ENCODE measurements around the gene BANK1.
"Not testable (repeated sequence)": the region's sequence is repeated elsewhere in the genome, so short reads cannot be mapped to it uniquely, and the experiment has no call there.

BANK1 gene

DNA sequence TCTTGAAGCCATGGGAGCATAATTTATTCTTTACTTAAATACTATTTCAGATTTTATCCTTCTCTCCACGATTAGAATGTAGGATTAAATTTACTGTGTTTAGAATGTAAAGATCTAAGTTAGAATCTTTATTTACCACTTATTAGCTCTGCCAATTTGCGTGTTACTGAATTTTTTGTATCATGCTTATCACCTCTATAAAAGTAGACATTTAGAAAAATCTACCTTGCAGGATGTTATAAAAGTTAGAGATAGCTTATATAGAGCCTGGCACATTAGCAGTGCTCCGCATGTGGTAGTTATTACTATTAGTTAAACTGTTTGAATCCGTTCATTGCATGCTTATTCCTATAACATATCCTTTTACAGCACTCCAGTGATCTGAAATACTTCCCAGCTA is 97.9 kb downstream of the BANK1 start:
- no peak for DNase-seq (ENCODE audit: low spot score)

DNA sequence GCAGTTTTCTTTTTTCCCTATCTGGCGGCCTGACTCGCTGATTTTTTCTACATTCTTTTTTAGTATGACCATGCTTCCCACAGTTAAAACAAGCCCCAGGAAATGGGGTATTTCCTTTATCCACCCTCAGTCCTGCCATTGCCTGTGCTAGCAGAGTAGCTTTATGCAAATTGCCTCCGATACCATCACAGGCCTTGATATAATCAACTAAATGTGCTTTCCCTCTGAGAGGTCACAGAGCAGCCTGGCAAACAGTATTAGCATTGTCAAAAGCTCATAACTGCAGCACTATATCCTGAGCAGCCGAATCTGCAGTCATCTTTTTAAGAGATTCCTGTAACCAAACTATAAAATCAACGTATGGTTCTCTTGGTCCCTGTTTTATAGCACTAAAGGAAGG is 115.0 kb downstream of the BANK1 start:
- DNase-seq (ENCODE audit: low spot score), result not testable (repeated sequence)

DNA sequence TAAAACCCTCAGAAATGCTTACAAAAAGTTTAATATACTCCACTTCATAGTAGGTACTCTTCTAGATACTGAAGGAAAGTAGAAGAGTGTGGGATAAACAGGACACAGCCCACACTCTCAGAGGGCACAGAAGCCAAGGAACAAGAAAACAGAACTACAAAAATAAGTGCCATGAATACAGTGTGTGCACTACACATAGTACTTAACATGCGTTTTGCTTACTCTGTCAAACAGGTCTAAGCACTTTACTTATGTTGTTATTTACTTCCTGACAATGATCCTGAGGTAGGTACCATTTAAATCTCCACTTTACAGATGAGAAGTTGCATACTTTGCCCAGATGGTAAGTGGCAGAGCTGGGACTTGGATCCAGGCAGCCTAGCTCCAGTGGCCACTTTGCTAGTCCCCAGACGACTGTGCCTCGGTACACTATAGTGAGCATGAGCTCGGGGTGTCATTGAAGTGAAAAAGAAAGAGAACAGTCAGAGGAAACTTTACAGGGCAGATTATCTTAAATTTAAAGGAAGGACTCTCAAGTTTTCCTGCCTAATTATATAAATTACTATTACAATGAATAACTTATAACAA is 120.3 kb downstream of the BANK1 start:
- no peak for DNase-seq (ENCODE audit: low spot score)

DNA sequence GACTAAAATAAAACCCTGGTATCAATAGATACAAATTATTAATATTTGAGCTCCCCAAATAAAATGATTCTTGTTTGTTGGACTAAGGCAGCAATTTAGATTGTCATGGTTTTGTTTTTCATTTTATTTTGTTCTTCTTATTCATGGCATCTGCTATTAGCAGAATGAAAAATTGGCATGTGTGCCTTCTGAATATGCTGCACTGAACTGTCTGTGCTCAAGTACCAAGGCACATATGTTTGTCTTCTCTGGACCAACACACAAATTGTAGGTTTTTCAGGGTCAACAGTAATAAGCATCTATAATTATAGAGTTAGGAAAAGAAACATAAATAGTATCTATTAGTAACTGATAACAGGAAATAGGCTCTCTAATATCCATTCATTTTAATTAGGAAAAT is 121.1 kb downstream of the BANK1 start:
- DNase-seq (ENCODE audit: low spot score), result no peak

DNA sequence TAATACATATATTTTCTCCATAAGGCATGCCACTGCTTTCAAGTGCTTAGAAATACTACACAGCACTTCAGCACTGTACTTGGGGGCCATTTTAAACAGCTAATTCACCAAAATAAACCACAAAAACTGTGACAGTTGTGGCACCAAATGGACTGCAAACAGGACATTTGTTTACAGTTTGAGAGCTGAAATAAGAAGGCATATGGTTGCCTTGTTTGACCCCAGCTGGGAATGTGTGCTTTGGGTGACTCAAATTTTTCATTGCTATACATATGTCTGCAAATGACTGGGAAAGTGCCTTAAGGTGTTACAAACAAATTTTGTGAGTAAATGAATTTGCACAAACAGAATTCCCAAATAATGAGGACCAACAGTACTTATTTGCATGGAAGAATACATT is 124.2 kb downstream of the BANK1 start:
- DNase-seq (ENCODE audit: low spot score), result no peak

DNA sequence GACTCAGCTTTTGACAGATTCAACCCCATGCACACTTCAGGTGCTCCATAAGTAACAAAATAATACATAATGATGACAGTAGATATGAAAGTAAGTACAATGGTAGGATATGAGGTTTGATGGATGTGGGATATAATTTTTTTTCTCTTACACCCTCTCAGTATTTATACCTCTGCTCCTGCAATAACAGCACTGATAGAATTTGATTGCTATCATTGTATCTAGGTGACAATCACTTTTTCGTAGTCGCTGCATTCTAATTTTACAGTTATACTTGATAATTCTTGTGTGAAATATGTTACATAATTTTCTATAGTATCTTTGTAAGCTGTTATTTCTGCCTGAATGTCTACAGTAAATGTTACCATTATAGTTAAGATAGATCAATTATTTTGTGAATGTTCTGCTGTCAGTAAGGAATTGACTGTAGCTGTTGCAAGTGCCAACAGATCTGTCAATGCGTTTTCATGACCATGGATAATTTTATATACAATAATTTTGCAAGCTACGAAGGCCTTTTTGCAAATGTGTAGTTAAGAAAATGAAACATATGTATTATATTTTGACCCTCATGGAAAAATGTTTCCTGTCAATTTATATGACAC is 128.9 kb downstream of the BANK1 start:
- DNase-seq (ENCODE audit: low spot score), result no peak

DNA sequence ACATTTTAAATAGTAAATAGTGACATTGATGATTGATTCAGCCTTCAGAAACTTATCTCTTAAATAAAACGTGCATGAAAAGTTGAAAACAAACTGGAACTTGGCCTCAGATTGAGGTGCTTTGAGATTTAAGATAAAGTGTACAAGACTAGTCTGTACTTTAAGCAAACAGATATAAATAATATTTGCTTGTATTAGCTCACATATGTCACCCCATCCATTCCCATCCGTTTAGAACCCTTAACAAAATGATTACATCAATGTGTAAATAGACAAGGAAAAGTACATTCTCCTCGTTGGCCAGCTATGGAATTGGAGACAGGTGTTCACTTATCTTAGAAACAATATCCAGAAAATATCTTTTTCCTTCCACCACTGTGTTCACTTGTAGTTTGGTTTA is 130.8 kb downstream of the BANK1 start:
- no peak for DNase-seq (ENCODE audit: low spot score)

DNA sequence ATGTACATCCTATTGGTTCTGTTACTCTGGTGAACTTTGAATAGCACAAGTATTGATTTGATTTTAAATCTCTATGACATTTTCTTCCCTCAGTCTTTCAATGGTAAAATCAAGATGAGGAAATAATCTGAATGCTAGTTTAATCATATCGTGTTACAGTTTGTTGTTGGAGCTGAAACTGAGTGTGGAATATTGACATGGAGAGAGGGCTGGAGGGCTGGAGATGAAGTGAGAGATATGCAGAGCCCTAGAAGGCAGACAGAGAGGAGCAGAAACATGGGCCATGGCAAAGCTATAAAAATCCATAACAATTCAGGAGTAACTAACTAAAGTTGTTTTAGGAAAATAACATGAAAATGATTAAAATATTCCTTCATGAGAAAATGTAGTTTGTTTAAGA is 141.1 kb downstream of the BANK1 start:
- no peak for DNase-seq (ENCODE audit: low spot score)

DNA sequence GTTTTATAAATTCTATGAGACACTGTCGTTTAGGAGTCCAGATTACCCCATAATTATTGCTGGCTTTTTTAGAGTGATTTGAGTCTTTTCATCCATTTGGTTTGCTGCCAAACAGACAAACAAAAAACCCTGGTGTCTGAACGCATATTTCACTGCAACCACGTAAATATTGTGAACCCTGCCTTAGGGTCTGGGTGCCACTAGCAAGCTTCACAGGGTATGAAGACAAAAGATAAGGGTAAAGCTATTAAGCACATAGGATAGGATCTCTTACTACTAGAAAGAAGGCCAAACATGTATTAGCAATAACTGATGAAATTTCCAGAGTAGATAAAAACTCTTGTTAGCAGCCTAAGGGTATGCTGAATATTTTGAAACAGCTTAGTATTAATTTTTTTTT is 143.3 kb downstream of the BANK1 start:
- DNase-seq (ENCODE audit: low spot score), result no peak

DNA sequence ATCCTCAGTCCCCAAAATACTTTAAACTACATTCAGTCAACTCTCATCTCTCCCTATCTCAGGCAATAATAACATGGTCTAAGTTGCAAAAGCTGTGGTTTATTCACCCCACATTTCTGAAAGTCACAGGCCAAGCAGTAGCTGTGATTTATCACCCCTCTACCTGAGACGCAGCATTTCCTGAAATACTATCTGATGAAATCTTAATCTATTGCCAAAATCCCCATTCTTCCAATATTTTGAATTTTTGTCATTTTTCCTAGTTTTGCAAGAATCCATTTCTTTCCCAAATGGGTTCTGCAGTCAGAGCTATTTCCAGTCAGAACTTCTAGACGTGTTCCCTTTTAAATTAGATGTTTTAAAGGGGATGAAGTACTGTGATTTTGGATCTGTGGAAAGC is 148.3 kb downstream of the BANK1 start:
- no peak for DNase-seq (ENCODE audit: low spot score)

DNA sequence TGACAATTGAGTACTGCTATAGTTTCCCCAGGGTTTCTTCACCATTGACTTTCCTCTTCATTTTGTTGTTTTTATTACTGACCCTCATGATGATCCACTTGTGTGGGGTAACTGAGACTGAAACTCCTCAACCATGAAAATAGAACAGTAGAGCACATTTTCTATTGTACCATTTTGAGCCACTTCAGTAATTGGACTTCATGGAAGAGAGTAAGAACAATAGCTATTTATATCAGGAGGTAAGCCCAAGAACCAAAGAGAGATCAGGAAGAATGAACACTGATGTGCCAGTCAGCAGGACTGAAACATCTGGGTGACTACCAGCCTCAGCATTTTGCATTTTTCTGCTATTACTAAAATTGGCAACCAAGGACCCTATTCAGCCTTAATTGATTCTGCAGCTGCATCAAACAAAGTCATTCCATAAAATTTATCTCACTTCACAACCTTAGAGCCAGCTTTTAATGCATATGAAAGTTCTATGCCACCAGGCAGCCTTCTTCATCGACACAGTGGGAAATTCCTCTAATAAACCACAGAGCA is 151.4 kb downstream of the BANK1 start:
- no peak for DNase-seq (ENCODE audit: low spot score)

DNA sequence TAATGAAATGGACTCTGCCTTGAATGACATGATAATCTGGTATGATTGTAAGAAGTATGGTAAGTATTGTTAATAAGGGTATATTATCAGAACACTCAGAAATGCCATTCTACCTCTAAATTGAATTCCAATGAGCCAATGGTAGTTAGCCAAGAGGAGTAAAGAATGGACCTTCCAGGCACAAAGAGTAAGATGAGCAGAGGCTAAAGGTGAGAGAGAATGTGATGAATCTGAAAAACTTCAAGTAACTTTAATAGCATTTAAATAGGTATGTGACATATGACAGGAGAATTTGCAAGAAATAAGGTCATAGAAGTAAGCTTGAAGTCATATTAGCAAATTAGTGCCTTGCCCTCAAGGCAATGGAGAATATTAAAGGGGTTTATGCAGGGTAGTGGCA is 152.4 kb downstream of the BANK1 start:
- no peak for DNase-seq (ENCODE audit: low spot score)

DNA sequence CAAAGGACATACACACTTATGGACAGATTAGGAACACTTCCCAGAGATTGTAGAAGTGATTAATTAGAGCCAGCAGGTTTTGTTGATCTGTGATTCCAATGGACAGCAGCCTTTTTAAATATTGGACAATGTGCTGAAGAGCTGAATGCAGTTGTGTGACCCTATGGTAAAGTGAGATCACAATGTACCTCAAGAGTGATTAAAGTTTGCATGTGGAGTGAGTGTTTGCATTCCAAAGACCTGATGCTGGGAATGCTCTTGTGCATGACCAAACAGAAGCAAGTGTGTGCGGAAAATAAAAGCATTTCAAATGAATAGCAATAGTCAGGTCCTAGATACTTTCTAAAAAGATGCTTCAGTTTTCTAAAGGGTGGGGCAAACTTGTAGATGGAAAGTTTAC is 154.1 kb downstream of the BANK1 start:
- DNase-seq (ENCODE audit: low spot score), result peak; percentile 2

DNA sequence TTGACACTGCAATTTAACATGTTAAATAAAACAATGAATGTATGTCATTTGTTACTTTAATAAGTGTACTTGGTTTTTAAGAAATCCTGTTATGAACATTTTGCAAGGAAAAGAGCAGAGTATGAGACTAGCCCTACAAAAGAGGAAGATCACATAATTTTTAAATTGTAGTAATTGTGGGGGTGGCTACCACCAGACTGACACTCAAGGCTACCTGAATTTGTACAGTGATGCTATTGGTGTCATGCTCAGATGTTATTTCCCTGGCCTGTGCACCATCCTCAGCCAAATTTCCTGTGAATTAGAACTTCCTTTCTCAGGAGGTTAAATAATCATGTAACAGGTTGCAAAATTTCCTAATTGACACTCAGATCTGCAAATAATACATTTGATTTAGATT is 157.5 kb downstream of the BANK1 start:
- DNase-seq (ENCODE audit: low spot score), result no peak

DNA sequence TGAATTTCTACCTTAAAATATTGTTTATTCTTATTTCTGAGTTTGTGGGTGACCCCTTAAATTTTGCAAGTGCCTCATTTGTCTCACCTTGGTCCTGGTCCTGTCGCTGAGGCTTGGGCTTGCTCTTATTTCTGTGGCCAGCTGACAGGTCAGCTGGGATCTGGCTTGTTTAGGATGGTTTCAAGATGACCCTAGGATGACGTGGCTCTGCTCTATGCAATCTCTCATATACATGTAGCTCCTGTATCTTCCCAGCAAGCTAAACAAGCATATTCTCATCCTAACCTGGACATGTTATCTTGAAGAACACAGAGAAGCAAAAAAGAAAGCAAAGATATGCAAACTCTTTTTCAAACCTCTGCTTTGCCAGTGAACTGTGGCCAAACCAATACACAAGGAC is 158.4 kb downstream of the BANK1 start:
- no peak for DNase-seq (ENCODE audit: low spot score)

DNA sequence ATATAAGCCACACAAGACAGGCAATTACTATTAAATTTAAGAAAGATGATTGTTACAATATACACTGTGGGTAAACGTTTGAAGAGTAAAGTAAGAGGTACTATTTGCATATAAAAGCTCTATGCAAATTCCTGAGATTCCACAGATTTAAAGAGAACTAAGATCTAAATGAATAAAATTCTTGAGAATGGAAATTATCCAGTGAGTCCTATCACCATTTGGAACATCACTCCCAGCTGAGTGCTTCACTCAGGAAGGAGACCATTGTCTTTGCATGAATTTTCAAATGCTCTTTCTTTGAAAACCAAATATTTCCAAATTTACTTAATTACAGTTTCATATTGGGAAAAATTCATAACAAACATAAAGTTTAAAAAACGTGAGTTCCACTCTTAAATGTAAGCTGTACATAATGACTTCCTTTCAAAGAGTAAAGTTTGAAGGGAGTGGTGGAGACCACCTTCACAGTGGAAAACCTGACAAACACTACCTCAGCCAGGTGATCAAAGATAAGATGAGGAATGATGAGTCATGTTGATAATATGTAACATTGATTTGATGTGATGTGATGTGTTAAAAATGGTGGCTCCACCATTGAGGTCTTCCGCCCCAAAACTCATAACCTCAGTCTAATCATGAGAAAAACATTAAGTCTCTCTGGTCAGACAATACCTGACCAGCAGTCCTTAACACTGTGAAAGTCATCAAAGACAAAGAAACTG is 159.9 kb downstream of the BANK1 start:
- DNase-seq (ENCODE audit: low spot score), result no peak

DNA sequence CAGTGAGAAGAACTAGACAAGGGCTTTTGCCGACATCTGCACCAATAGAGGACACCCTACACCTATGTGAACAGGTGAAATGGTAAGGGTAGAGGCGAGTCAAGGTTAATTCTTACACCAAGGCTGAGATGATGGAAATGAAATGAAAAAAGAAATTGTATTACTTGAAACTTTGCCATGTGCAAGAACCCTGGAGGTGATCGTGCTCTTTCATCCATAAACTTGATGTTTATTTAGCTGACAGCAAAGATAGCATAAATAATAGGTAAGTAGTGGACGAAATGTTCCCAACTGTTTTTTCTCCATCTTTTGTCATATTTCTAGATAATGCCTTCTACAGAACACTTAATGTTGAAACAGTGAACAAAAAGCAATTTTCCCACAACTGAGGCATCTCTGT is 162.5 kb downstream of the BANK1 start:
- no peak for DNase-seq (ENCODE audit: low spot score)

DNA sequence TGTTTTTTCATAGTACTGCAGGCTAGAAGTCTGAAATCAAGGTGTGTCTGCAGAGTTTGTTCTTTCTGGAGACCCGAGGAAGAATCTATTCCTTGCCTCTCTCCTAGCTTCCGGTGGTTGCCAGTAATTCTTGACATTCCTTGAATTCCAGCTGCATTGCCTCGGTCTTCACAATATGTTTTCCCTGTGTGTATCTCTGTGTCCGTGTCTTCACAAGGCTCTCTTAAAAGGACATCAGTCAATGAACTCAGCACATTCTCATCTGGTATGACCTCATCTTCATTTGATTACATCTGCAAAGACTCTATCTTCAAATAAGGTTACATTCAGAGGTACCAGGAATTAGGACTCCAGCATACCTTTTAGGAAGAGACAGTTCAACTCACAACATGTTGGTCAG is 163.4 kb downstream of the BANK1 start:
- peak; percentile 3 for DNase-seq (ENCODE audit: low spot score)

DNA sequence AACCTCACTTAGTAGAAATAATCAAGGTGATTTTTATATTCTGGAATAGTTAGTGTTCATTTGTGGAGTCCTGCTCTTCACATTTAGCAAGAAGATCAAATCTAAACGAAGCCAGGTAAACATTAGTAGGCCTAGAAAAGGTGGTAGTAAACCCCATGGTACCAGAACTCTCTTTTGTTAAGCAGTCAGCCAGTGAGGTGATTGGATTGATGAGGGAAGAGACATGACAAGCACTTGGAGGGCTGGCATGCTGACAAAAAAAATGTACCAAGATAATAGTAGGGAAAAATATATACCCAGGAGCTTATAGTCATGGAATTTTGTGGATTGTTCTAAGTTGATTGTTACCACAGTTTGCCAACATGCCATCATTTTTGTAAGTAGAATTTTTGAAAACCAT is 163.8 kb downstream of the BANK1 start:
- no peak for DNase-seq (ENCODE audit: low spot score)

DNA sequence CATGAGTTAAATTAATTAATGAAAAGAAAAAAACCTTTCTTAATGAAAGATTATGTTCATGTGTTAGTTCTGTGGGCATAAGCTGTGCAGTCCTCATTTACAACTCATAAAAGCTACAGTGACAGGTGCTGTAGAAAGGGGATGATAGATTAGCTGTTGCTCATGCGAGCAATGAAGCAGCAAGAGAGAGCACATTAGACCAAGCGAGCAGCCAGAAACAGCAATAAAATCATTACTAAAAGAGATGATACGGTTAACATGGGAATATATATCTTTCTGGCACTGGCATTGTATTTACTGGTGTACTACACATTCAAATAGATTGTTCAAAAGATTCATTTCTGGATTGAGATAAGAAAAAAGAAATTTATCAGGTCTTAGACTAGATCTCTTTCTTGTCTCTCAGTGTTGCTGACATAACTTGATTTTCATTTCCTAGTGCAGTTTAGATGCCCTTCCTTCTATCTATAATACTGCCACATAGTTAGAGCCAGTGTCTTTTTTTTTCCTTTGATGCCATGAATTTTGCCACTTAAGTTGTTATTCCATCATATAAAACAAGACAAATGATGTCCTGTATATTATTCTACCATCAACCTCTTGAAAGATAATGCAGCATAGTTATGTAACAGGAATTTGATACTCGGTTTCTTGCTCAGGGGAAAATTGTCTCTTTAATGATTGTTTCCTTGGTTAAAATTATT is 164.6 kb downstream of the BANK1 start:
- DNase-seq (ENCODE audit: low spot score), result no peak

DNA sequence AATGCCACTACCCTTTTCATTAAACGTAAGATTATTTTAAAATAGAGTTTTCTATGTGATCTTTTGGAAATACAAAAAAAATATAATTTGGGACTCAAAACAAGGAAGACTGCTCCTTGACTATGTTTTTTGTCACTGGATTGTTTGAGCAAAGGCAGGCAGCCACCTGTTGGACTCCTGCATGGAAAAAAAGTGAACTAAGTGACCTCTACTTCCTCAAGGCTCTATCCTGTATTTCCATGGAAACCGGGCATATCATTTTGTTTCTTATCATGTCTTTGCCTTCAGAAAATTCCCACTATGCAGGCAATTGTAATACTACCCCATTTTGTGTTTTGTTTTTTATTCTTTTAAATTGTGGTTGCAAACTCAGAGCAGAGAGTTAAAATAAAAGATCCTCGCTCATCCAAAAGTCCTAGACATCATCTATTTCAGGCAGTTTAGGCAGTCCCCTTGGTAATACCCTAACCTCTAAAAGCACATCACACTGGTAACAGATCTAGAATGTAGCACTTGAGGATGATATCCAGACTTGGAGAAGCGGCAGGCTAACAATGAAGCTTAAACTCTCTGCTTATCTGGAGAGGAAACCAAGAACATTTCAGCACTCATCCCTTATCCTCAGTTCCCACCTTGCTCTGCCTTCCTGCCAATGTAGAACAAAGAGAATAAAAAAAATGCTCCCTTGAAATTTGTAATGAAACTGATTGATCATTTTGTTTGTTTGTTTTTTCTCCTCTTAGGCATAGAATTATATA is 165.7 kb downstream of the BANK1 start:
- DNase-seq (ENCODE audit: low spot score), result no peak

DNA sequence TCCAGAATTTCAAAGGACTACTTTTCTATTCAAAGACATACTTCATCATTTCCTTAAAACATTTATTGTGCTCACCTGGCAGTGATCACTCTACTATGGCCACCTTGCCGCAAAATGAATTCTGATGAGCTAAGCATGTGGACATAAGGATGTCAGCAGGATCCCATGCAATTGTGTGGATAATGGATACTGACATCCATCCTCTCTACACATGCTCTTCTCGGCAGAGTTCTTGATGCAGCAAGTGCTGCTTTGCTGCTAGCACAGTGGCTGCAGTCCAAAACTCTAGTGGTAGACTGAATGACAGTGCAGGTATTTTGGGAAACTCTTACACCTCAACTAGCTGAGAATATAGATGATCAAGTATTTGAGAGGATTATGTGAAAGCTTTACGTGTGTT is 168.0 kb downstream of the BANK1 start:
- no peak for DNase-seq (ENCODE audit: low spot score)

All from AG08396 (cell line).